ENCODE measurements around the gene TBL1XR1. TPM values are rescaled to one million over a fixed set of nuclear protein-coding genes. Genes with fewer than 3 reads are reported as not detected.

Gene TBL1XR1
- total RNA-seq, 4 donors from 2014 or later = 103 to 131 (median 112) TPM

DNA sequence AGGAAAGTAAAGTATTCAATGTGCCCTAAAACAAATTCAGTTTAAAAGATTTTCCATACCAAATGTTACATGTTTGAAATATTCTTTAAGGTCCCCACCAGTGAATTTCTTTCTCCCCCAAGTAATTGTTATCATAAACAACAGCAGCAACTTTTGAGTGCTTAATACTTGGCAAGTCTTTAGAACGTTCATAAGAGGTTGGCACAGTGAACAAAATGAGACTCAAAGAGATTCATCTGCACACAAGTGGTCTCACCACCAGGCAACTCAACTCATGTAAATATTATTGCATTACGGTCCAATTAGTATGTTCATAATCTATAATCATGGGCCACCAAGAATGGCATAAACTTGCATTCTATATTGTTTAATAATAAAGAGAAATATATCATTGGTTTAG lies 98.7 kb downstream of the TBL1XR1 start:
- no peak for TF ChIP-seq CTCF (IDR thresholded peaks at IDR 0.05; ENCODE audit: low read depth)

GRCh38 chr3:177096615-177097014 lies 100.7 kb downstream of the TBL1XR1 start:
- TF ChIP-seq CTCF (IDR thresholded peaks at IDR 0.05; ENCODE audit: low read depth) = no peak

GRCh38 chr3:177093966-177094365 lies 103.3 kb downstream of the TBL1XR1 start:
- no peak for TF ChIP-seq CTCF (IDR thresholded peaks at IDR 0.05; ENCODE audit: low read depth)

GRCh38 chr3:177089901-177090300 lies 107.4 kb downstream of the TBL1XR1 start:
- TF ChIP-seq CTCF (IDR thresholded peaks at IDR 0.05; ENCODE audit: low read depth) = no peak

- TF ChIP-seq CTCF (IDR thresholded peaks at IDR 0.05; ENCODE audit: low read depth) = no peak
These were observed 108.2 kb downstream of the TBL1XR1 start for GRCh38 chr3:177089110-177089509.

GRCh38 chr3:177085794-177086193 lies 111.5 kb downstream of the TBL1XR1 start:
- TF ChIP-seq CTCF (IDR thresholded peaks at IDR 0.05; ENCODE audit: low read depth) = no peak

- TF ChIP-seq CTCF (IDR thresholded peaks at IDR 0.05; ENCODE audit: low read depth) = no peak
These were observed 112.7 kb downstream of the TBL1XR1 start for GRCh38 chr3:177084616-177085015.
